GM23248 (cell line): ENCODE data around the gene ATP6V0E1. TPM values are rescaled to one million over a fixed set of nuclear protein-coding genes. Genes with fewer than 3 reads are reported as not detected.

Source experiments
- DNase-seq: peaks from one replicate; pipeline ENCODE4 v3.0.0-alpha.2; 2015
- H2AFZ ChIP-seq: fragments of 200-600 bp; sonication (generic); 2 replicates; pipeline ENCODE4 v1.6.1; 2016; ENCODE audit warnings: antibody characterized with exemption
- H3F3A ChIP-seq: fragments of 200-600 bp; sonication (generic); 2 replicates; pipeline ENCODE4 v1.6.1; 2016; ENCODE audit warnings: mild to moderate bottlenecking, antibody characterized with exemption, mixed run types; ENCODE audit not compliant: insufficient read depth
- H3K27ac ChIP-seq: fragments of 200-600 bp; sonication (generic); 2 replicates; pipeline ENCODE4 v1.5.1; 2016; ENCODE audit warnings: mild to moderate bottlenecking
- H3K27me3 ChIP-seq: fragments of 200-600 bp; sonication (generic); replicated peaks from 2 replicates; pipeline ENCODE4 v1.6.1; 2016; ENCODE audit warnings: mild to moderate bottlenecking; ENCODE audit not compliant: insufficient read depth
- H3K36me3 ChIP-seq: fragments of 200-600 bp; sonication (generic); 2 replicates; pipeline ENCODE4 v1.6.1; 2016; ENCODE audit warnings: low read depth, mild to moderate bottlenecking
- H3K4me1 ChIP-seq: fragments of 200-600 bp; sonication (generic); 2 replicates; pipeline ENCODE4 v1.6.1; 2016; ENCODE audit warnings: mild to moderate bottlenecking; ENCODE audit not compliant: insufficient read depth
- H3K4me2 ChIP-seq: fragments of 200-600 bp; sonication (generic); one replicate; pipeline ENCODE4 v1.6.1; 2016; ENCODE audit warnings: mild to moderate bottlenecking; ENCODE audit not compliant: unreplicated experiment
- H3K4me3 ChIP-seq: fragments of 200-600 bp; sonication (generic); 2 replicates; pipeline ENCODE4 v1.5.1; 2016; ENCODE audit warnings: mild to moderate bottlenecking
- H3K79me2 ChIP-seq: fragments of 200-600 bp; sonication (generic); 2 replicates; pipeline ENCODE4 v1.6.1; 2016; ENCODE audit warnings: mild to moderate bottlenecking; ENCODE audit not compliant: insufficient read depth
- H3K9ac ChIP-seq: fragments of 200-600 bp; sonication (generic); 2 replicates; pipeline ENCODE4 v1.6.1; 2016; ENCODE audit warnings: mild to moderate bottlenecking
- H3K9me2 ChIP-seq: fragments of 200-600 bp; sonication (generic); 2 replicates; pipeline ENCODE4 v1.6.1; 2016; ENCODE audit warnings: mixed run types, mild to moderate bottlenecking, moderate library complexity; ENCODE audit not compliant: insufficient read depth
- H3K9me3 ChIP-seq: fragments of 200-600 bp; sonication (generic); one replicate; pipeline ENCODE4 v1.6.1; 2017; ENCODE audit warnings: low read depth
- H4K20me1 ChIP-seq: fragments of 200-600 bp; sonication (generic); 2 replicates; pipeline ENCODE4 v1.6.0; 2016; ENCODE audit not compliant: insufficient read depth
- EZH2 ChIP-seq: fragments of 200-600 bp; sonication (generic); IDR thresholded peaks from 2 replicates; pipeline ENCODE4 v1.6.1; 2018; ENCODE audit warnings: antibody characterized with exemption, mild to moderate bottlenecking; ENCODE audit not compliant: insufficient read depth, poor library complexity, severe bottlenecking
- EZH2phosphoT487 ChIP-seq: fragments of 200-600 bp; sonication (generic); IDR thresholded peaks from 2 replicates; pipeline ENCODE4 v1.6.1; 2018; ENCODE audit warnings: antibody characterized with exemption, moderate library complexity, mild to moderate bottlenecking, low read depth; ENCODE audit not compliant: insufficient read depth
- WGBS, 2 experiments: methylation state at CpG; one replicate each; pipeline ENCODE4 v1.1.6; 2015 to 2017; ENCODE audit warnings: low lambda C conversion rate in 2 of 2, low coverage in 1 of 2; ENCODE audit errors: missing lambda C conversion rate in 2 of 2; 5-methylcytosine and 5-hydroxymethylcytosine counted together
- in situ Hi-C: fragments of 300-500 bp; cut with MboI; formaldehyde crosslinking; loops from 2 replicates; pipeline ENCODE4 v1.15.0; 2020
- polyA plus RNA-seq: library from polyadenylated mRNA; unstranded; fragments of >200 nt; fragmentation: Nextera tagmentation; extraction: Ambion mirVana; gene quantifications from 2 replicates; pipeline ENCODE4 v1.2.1, GENCODE V29; 2016
- total RNA-seq: library from RNA; depleted of rRNA; stranded (reverse); fragments of >200 nt; shearing (Covaris generic); gene quantifications from 2 replicates; pipeline ENCODE4 v1.2.3, GENCODE V29; 2014

The ATP6V0E1 gene
- total and polyA plus RNA-seq, 2 experiments from 2014 or later: 175 to 675 TPM

DNA sequence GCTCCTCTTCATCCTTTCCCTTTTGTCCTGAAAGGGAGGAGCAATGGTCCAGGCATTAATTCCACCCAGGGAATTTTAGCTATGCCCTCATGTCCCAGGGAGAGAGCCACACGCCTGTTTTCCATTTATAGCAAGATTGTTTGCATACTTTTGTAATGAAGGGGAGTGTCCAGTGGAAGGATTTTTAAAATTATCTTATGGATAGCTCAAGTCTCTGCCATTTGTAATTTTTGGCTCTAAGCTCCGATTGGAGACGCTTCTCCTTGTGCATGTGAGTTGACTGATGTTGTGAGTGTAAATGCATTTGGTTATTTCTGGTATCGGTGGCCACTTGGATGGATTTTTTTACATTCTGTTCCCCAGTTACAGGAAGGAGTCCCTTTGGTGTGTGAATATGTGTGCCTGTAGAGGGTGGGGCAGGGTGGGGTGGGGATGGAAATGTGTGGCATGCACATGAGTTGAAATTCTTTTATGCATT lies 31.5 kb upstream of the ATP6V0E1 start:
- H3K27ac ChIP-seq: peak overlapping the region; percentile 99
- H3K79me2 ChIP-seq: 0 out of 2 replicates have a peak, but pooled peaks cover 7% of the 10 kb centered on the region
- H3K27me3 ChIP-seq: no peaks in the 10 kb centered on the region
- in situ Hi-C loops: no loop called here
- TF ChIP-seq EZH2phosphoT487 (no peak), EZH2 (no peak)
- no peak overlapping the region for H3K4me3 ChIP-seq
- peak overlapping the region; percentile 58 for H3K9ac ChIP-seq
- no peak overlapping the region for H2AFZ ChIP-seq
- H4K20me1 ChIP-seq: no peaks in the 10 kb centered on the region
- H3K4me2 ChIP-seq: peak overlapping the region; percentile 22
- H3F3A ChIP-seq: peaks cover 60% of the 10 kb centered on the region
- H3K9me2 ChIP-seq: no peaks in the 10 kb centered on the region
- no peaks in the 10 kb centered on the region for H3K9me3 ChIP-seq
- peaks cover 49% of the 10 kb centered on the region for H3K4me1 ChIP-seq
- peak; percentile 73 for DNase-seq
- H3K36me3 ChIP-seq: no peaks in the 10 kb centered on the region
- 23 to 27% methylated on average over 4 of the region's 4 CpGs for WGBS, 2 experiments

DNA sequence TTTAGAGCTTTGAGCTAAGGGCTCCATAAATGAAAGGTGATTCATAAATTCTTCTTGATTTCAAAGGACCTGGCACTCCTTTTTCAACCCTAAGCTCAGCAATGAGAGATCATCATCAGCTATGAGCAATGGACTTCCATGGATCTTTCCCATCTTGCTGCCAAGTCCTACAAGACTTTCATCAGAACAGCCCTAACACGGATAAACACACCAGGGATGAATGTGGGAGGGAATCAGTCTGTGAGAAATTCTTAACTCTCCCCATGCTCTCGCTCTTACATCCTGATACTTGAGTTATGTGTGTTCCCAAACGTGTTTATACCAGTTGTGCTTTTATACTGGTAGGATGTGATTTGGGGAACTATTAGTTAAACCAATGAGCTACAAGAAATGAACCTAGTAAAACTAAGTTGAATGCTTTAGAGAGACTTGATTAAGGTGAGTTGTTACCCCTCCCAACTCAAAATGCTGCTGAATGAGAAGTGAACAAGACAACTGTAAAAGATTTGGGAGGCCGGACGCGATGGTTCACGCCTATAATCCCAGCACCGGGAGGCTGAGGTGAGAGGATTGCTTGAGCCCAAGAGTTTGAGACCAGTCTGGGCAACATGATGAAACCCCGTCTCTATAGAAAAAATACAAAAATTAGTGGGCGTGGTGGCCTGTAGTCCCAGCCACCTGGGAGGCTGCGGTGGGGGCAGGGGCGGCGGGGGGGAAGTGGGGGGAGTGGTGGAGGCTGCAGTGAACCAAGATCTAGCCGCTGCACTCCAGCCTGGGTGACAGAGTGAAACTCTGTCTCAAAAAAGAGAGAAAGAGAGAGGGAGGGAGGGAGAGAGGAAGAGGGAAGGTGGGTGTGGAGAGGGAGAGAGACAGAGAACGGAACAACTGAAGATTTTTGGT lies 29.5 kb upstream of the ATP6V0E1 start:
- peak overlapping the region; percentile 99 for H3K27ac ChIP-seq
- 57 to 67% methylated on average over 11 to 15 of the region's 15 CpGs for WGBS, 2 experiments
- 0 out of 2 replicates have a peak, but pooled peaks cover 7% of the 10 kb centered on the region for H3K79me2 ChIP-seq
- H3K4me3 ChIP-seq: peak overlapping the region; percentile 26; the same call in 1 of the 2 replicates
- no peaks in the 10 kb centered on the region for H3K27me3 ChIP-seq
- peak overlapping the region; percentile 60 for H3K4me2 ChIP-seq
- no peaks in the 10 kb centered on the region for H4K20me1 ChIP-seq
- in situ Hi-C loops: no loop called here
- peak overlapping the region; percentile 79 for H3K9ac ChIP-seq
- H3F3A ChIP-seq: peaks cover 66% of the 10 kb centered on the region
- H2AFZ ChIP-seq: no peak overlapping the region
- no peaks in the 10 kb centered on the region for H3K36me3 ChIP-seq
- peak; percentile 98 for DNase-seq
- no peaks in the 10 kb centered on the region for H3K9me2 ChIP-seq
- no peak for TF ChIP-seq EZH2
- TF ChIP-seq EZH2phosphoT487: no peak
- peaks cover 49% of the 10 kb centered on the region for H3K4me1 ChIP-seq
- H3K9me3 ChIP-seq: no peaks in the 10 kb centered on the region

DNA sequence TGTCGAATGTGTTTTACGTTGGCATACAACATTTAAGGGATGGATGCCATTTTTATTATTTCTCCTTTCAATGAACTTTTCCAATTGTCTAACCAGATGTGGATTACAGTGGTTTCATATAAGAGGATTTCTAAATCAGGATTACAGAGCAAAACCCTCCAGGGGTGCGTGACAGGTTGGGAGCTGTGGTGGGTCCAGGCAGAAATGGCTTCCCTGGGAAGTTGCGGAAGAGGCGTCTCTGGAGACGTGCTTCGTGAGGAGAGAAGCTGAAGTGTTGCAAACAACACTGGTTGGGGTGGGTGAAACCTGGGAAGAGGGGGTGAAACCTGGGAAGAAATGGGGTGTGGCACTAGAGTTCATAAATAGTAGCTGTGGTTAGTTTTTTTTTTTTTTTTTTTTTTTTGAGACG lies 28.8 kb upstream of the ATP6V0E1 start:
- H3K4me1 ChIP-seq: peaks cover 49% of the 10 kb centered on the region
- H3K36me3 ChIP-seq: no peaks in the 10 kb centered on the region
- H3K9ac ChIP-seq: peak overlapping the region; percentile 79
- no peak overlapping the region for H2AFZ ChIP-seq
- TF ChIP-seq EZH2phosphoT487 (no peak), EZH2 (no peak)
- H3K27me3 ChIP-seq: no peaks in the 10 kb centered on the region
- no peaks in the 10 kb centered on the region for H3K9me3 ChIP-seq
- 80 to 82% methylated on average over 8 of the region's 8 CpGs for WGBS, 2 experiments
- H3K4me2 ChIP-seq: peak overlapping the region; percentile 60
- H3K4me3 ChIP-seq: no peak overlapping the region
- H3F3A ChIP-seq: peaks cover 66% of the 10 kb centered on the region
- peak overlapping the region; percentile 99 for H3K27ac ChIP-seq
- DNase-seq: no peak
- H4K20me1 ChIP-seq: no peaks in the 10 kb centered on the region
- peaks cover 12% of the 10 kb centered on the region for H3K79me2 ChIP-seq
- no peaks in the 10 kb centered on the region for H3K9me2 ChIP-seq
- in situ Hi-C loops: no loop called here

DNA sequence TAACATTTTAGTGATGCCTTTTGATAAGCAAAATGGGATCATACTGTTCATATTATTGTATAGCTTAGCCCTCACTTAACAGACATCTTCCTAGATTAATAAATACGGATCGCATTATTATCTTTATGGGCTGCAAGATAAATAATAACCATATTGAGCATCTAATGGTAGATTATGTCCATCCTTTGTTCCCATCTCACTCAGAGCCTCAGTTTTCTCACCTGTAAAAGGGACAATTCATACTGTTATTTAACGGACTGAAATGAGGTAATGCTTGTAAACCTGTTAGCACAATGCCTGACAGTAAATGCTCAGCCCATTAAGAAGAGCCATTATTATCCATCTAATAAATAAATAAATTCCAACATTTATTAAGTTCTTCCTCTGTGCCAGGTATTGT lies 27.3 kb upstream of the ATP6V0E1 start:
- H3K27ac ChIP-seq: peak overlapping the region; percentile 99
- H3K4me1 ChIP-seq: peaks cover 57% of the 10 kb centered on the region
- H3F3A ChIP-seq: peaks cover 62% of the 10 kb centered on the region
- in situ Hi-C loops: no loop called here
- peak overlapping the region; percentile 60 for H3K4me2 ChIP-seq
- H4K20me1 ChIP-seq: no peaks in the 10 kb centered on the region
- TF ChIP-seq EZH2 (no peak), EZH2phosphoT487 (no peak)
- H3K9ac ChIP-seq: peak overlapping the region; percentile 52
- no peaks in the 10 kb centered on the region for H3K36me3 ChIP-seq
- peaks cover 26% of the 10 kb centered on the region for H3K79me2 ChIP-seq
- H3K9me3 ChIP-seq: no peaks in the 10 kb centered on the region
- DNase-seq: no peak
- H2AFZ ChIP-seq: no peak overlapping the region
- H3K4me3 ChIP-seq: no peak overlapping the region; the same call in 1 of the 2 replicates
- H3K27me3 ChIP-seq: no peaks in the 10 kb centered on the region
- H3K9me2 ChIP-seq: no peaks in the 10 kb centered on the region
- WGBS, 2 experiments: 78 to 80% methylated on average over 3 of the region's 3 CpGs
